K562 (cell line): ENCODE data around the gene ZNF627.
"Not testable (repeated sequence)": the region's sequence is repeated elsewhere in the genome, so short reads cannot be mapped to it uniquely, and the experiment has no call there.

ENCODE experiments used
- ATF2 ChIP-seq: sonication (generic); formaldehyde crosslinking; IDR thresholded peaks from 2 replicates; pipeline ENCODE4 v1.8.1; 2022; ENCODE audit warnings: missing genetic modification reagents
- CTBP1 ChIP-seq: fragments of 450-650 bp; IDR thresholded peaks from 2 replicates; pipeline ENCODE4 v1.6.1; 2016; ENCODE audit warnings: borderline replicate concordance
- EP300 ChIP-seq: IDR thresholded peaks from 2 replicates; pipeline ENCODE4 v1.6.1; 2012; ENCODE audit warnings: low read length, improper control_type of control experiment
- POLR2A ChIP-seq: fragments of 450-650 bp; conservative IDR thresholded peaks from 2 replicates; pipeline ENCODE4 v1.6.1; 2016
- POLR2AphosphoS5 ChIP-seq: IDR thresholded peaks from 2 replicates; pipeline ENCODE4 v1.6.1; 2011; ENCODE audit warnings: mild to moderate bottlenecking, low read depth, low read length, moderate library complexity; ENCODE audit not compliant: control insufficient read depth, insufficient read depth
- TBP ChIP-seq: optimal IDR thresholded peaks from 2 replicates; pipeline ENCODE3; 2011; ENCODE audit warnings: low read depth, low read length, improper control_type of control experiment
- TF ChIP-seq, protein P1 (sequence below), 3 experiments: IDR thresholded peaks in 2 of 3; conservative IDR thresholded peaks in 1 of 3; 2 replicates each; pipeline ENCODE4 v1.5.1; 2011 to 2012; ENCODE audit warnings: low read length in 3 of 3, mild to moderate bottlenecking in 3 of 3, control low read depth in 2 of 3, improper control_type of control experiment in 1 of 3, inconsistent platforms in 1 of 3, low read depth in 1 of 3, mixed read lengths in 1 of 3, moderate library complexity in 1 of 3; ENCODE audit not compliant: insufficient read depth in 2 of 3

DNA sequence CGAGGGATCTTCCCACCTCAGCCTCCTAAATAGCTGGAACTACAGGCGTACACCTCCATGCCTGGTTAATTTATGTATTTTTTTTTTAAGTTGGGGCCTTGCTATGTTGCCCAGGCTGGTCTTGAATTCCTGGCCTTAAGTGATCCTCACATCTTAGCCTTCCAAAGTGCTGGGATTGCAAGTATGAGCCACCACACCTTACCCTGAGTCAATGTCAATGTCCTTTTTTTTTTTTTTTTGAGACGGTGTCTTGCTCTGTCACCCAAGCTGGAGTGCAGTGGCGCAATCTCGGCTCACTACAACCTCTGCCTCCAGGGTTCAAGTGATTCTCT, 31.7 kb upstream of the ZNF627 start:
- TF ChIP-seq POLR2AphosphoS5; EP300; ATF2 (CRISPR knock-in tag); TBP; POLR2A; CTBP1: not testable (repeated sequence)
- TF ChIP-seq, protein P1, sequence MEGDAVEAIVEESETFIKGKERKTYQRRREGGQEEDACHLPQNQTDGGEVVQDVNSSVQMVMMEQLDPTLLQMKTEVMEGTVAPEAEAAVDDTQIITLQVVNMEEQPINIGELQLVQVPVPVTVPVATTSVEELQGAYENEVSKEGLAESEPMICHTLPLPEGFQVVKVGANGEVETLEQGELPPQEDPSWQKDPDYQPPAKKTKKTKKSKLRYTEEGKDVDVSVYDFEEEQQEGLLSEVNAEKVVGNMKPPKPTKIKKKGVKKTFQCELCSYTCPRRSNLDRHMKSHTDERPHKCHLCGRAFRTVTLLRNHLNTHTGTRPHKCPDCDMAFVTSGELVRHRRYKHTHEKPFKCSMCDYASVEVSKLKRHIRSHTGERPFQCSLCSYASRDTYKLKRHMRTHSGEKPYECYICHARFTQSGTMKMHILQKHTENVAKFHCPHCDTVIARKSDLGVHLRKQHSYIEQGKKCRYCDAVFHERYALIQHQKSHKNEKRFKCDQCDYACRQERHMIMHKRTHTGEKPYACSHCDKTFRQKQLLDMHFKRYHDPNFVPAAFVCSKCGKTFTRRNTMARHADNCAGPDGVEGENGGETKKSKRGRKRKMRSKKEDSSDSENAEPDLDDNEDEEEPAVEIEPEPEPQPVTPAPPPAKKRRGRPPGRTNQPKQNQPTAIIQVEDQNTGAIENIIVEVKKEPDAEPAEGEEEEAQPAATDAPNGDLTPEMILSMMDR (IDR thresholded peaks at IDR 0.05 in 2 of 3, conservative IDR thresholded peaks at IDR 0.05 in 1 of 3; ENCODE audit: insufficient read depth in 2 of 3, low read depth in 1 of 3, low read length in 3 of 3), result not testable (repeated sequence)
